GM18511 (cell line): ENCODE results near the gene CYTL1.

ENCODE experiments used
- ATAC-seq: cut with Tn5 transposase; IDR thresholded peaks from one replicate; pipeline ENCODE4 v1.9.1; 2021; ENCODE audit warnings: mild to moderate bottlenecking, moderate library complexity; ENCODE audit not compliant: unreplicated experiment

CYTL1 gene

GRCh38 chr4:4971796-4972195 lies 47.5 kb downstream of the CYTL1 start:
- ATAC-seq, result no peak

GRCh38 chr4:4969298-4969697 lies 50.0 kb downstream of the CYTL1 start:
- ATAC-seq, result no peak

- no peak for ATAC-seq
Observed at GRCh38 chr4:4968161-4968725, 51.0 kb downstream of the CYTL1 start.
